Esophagus squamous epithelium (tissue), 4 donors: Measurements from ENCODE around the gene SETBP1.

Experiments
- CTCF ChIP-seq, 6 experiments: fragments of 450-650 bp in 4 of 6; fragments of 200-600 bp in 2 of 6; sonication (generic) in 2 of 6; IDR thresholded peaks; one replicate each; pipeline ENCODE4 v1.5.1; 2016 to 2019; ENCODE audit warnings: antibody characterized with exemption in 6 of 6, mild to moderate bottlenecking in 4 of 6, moderate library complexity in 4 of 6
- POLR2A ChIP-seq, 4 donors: fragments of 450-650 bp; IDR thresholded peaks; one replicate each; pipeline ENCODE4 v1.6.1; 2017; ENCODE audit warnings: antibody characterized with exemption in 4 of 4, mild to moderate bottlenecking in 4 of 4, moderate library complexity in 3 of 4

DNA sequence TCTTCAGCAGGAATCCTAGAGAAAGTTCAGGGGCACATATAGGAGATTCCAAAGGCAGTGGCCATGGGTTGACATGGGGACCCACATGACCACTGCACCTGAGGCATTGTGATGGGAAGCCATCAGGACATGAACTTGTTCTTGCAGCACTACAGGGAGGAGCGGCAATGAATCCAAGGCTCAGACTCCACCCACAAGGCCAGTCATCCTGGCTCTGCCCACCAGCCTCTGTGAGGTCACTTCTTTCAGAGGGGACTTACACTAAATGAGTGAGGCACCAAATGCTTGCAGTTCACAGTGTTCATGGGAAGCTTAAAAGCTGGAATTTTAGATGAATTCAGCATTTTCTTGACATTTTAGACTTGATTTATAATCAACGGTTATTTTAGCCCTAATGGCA, 254.2 kb downstream of the SETBP1 start:
- TF ChIP-seq POLR2A (IDR thresholded peaks at IDR 0.05) (no peak), CTCF (IDR thresholded peaks at IDR 0.05) (no peak)
